NCI-H69 (cell line): ENCODE results near the gene TP63.

Experiments
- DNase-seq: peaks from one replicate; lab custom pipeline; 2025; lab: John Stamatoyannopoulos, UW

The TP63 gene

GRCh38 chr3:189685291-189685690 lies 54.1 kb downstream of the TP63 start:
- no peak for DNase-seq

- DNase-seq, result no peak
Measured at GRCh38 chr3:189685860-189686259, 54.7 kb downstream of the TP63 start.

GRCh38 chr3:189687475-189687874 lies 56.3 kb downstream of the TP63 start:
- DNase-seq, result peak; percentile 66

- DNase-seq, result peak; percentile 46
Measured at GRCh38 chr3:189688262-189688661, 57.1 kb downstream of the TP63 start.

GRCh38 chr3:189689625-189690024 lies 58.4 kb downstream of the TP63 start:
- no peak for DNase-seq

GRCh38 chr3:189690237-189690636 lies 59.0 kb downstream of the TP63 start:
- DNase-seq, result no peak

- no peak for DNase-seq
Measured at GRCh38 chr3:189690672-189691071, 59.5 kb downstream of the TP63 start.

GRCh38 chr3:189695400-189695799 lies 64.2 kb downstream of the TP63 start:
- no peak for DNase-seq

- DNase-seq, result no peak
Measured at GRCh38 chr3:189698811-189699210, 67.6 kb downstream of the TP63 start.

- no peak for DNase-seq
Measured at GRCh38 chr3:189699885-189700284, 68.7 kb downstream of the TP63 start.

GRCh38 chr3:189702066-189702646 lies 71.0 kb downstream of the TP63 start:
- no peak for DNase-seq

- no peak for DNase-seq
Measured at GRCh38 chr3:189703865-189704264, 72.7 kb downstream of the TP63 start.

- no peak for DNase-seq
Measured at GRCh38 chr3:189708375-189708774, 77.2 kb downstream of the TP63 start.

GRCh38 chr3:189710620-189711402 lies 79.6 kb downstream of the TP63 start:
- peak; percentile 89 for DNase-seq

GRCh38 chr3:189712906-189713483 lies 81.8 kb downstream of the TP63 start:
- peak; percentile 97 for DNase-seq

GRCh38 chr3:189714991-189715961 lies 84.1 kb downstream of the TP63 start:
- peak; percentile 57 for DNase-seq

- DNase-seq, result no peak
Measured at GRCh38 chr3:189718215-189718614, 87.0 kb downstream of the TP63 start.

- DNase-seq, result peak; percentile 95
Measured at GRCh38 chr3:189720736-189721417, 89.7 kb downstream of the TP63 start.

GRCh38 chr3:189721873-189722665 lies 90.9 kb downstream of the TP63 start:
- DNase-seq, result peak; percentile 30

- peak; percentile 16 for DNase-seq
Measured at GRCh38 chr3:189724356-189724755, 93.2 kb downstream of the TP63 start.

GRCh38 chr3:189726277-189726676 lies 95.1 kb downstream of the TP63 start:
- DNase-seq, result no peak
